Mesenchymal stem cell (in vitro differentiated cells and primary cell): ENCODE results near the gene FAM228B.

Experiments
- DNase-seq: peaks from one replicate; pipeline ENCODE4 v3.0.0-alpha.2; 2013
- H2AFZ ChIP-seq: one replicate; pipeline ENCODE4 v1.6.1; 2013; ENCODE audit warnings: low read depth, mild to moderate bottlenecking, control low read depth, inconsistent platforms, low read length, moderate library complexity
- H2AK5ac ChIP-seq: 2 replicates; pipeline ENCODE4 v1.6.1; 2013; ENCODE audit warnings: low read length, moderate library complexity, mild to moderate bottlenecking, inconsistent platforms; ENCODE audit not compliant: severe bottlenecking
- H2BK120ac ChIP-seq: one replicate; pipeline ENCODE4 v1.6.1; 2013; ENCODE audit warnings: low read depth, mild to moderate bottlenecking, inconsistent platforms, low read length, moderate library complexity
- H2BK12ac ChIP-seq, 2 experiments: one replicate each; pipeline ENCODE4 v1.6.1; 2013; ENCODE audit warnings: inconsistent platforms in 2 of 2, low read length in 2 of 2, mild to moderate bottlenecking in 2 of 2, moderate library complexity in 2 of 2, control low read depth in 1 of 2
- H2BK15ac ChIP-seq: one replicate; pipeline ENCODE4 v1.6.1; 2013; ENCODE audit warnings: mild to moderate bottlenecking, low read depth, inconsistent platforms; ENCODE audit not compliant: poor library complexity, severe bottlenecking
- H2BK5ac ChIP-seq: 2 replicates; pipeline ENCODE4 v1.6.1; 2013; ENCODE audit warnings: low read depth, mild to moderate bottlenecking, low read length, control low read depth, inconsistent platforms; ENCODE audit not compliant: poor library complexity, severe bottlenecking
- H3K14ac ChIP-seq, 2 experiments: one replicate each; pipeline ENCODE4 v1.6.1; 2013; ENCODE audit warnings: inconsistent platforms in 2 of 2, low read length in 2 of 2, control low read depth in 1 of 2, mild to moderate bottlenecking in 1 of 2, moderate library complexity in 1 of 2
- H3K18ac ChIP-seq, 2 experiments: one replicate each; pipeline ENCODE4 v1.6.1; 2013; ENCODE audit warnings: inconsistent platforms in 2 of 2, low read length in 2 of 2, control low read depth in 1 of 2, low read depth in 1 of 2, mild to moderate bottlenecking in 1 of 2
- H3K23ac ChIP-seq, 2 experiments: one replicate each; pipeline ENCODE4 v1.6.1; 2013; ENCODE audit warnings: inconsistent platforms in 2 of 2, low read length in 2 of 2, mild to moderate bottlenecking in 2 of 2, moderate library complexity in 2 of 2, control low read depth in 1 of 2
- H3K27ac ChIP-seq: 2 replicates; pipeline ENCODE4 v1.5.1; 2013; ENCODE audit warnings: mild to moderate bottlenecking, moderate library complexity, low read length, control low read depth, inconsistent platforms; ENCODE audit not compliant: poor library complexity, severe bottlenecking
- H3K27me3 ChIP-seq, 2 experiments: 2 replicates each; pipeline versions ENCODE4 v1.6.1 to v1.7.0; 2013; ENCODE audit warnings: low read length in 2 of 2, mild to moderate bottlenecking in 2 of 2, moderate library complexity in 2 of 2, control low read depth in 1 of 2, inconsistent platforms in 1 of 2; ENCODE audit not compliant: control insufficient read depth in 1 of 2, insufficient read depth in 1 of 2
- H3K36me3 ChIP-seq, 2 experiments: 2 replicates each; pipeline versions ENCODE4 v1.6.1 to v1.7.0; 2013; ENCODE audit warnings: low read length in 2 of 2, control low read depth in 1 of 2, inconsistent platforms in 1 of 2, low read depth in 1 of 2, mild to moderate bottlenecking in 1 of 2; ENCODE audit not compliant: insufficient read depth in 2 of 2, control insufficient read depth in 1 of 2
- H3K4ac ChIP-seq, 2 experiments: one replicate each; pipeline ENCODE4 v1.6.1; 2013; ENCODE audit warnings: inconsistent platforms in 2 of 2, low read length in 2 of 2, mild to moderate bottlenecking in 2 of 2, moderate library complexity in 2 of 2, control low read depth in 1 of 2, low read depth in 1 of 2
- H3K4me1 ChIP-seq: 2 replicates; pipeline ENCODE4 v1.6.1; 2013; ENCODE audit warnings: low read depth, low read length, control low read depth; ENCODE audit not compliant: control insufficient read depth, insufficient read depth
- H3K4me2 ChIP-seq: 2 replicates; pipeline ENCODE4 v1.6.1; 2013; ENCODE audit warnings: low read length, mild to moderate bottlenecking, inconsistent platforms; ENCODE audit not compliant: poor library complexity, severe bottlenecking
- H3K4me3 ChIP-seq, 2 experiments: 2 replicates each; pipeline versions ENCODE4 v1.5.1 to v1.7.0; 2013; ENCODE audit warnings: low read length in 2 of 2, mild to moderate bottlenecking in 2 of 2, control low read depth in 1 of 2, low read depth in 1 of 2; ENCODE audit not compliant: insufficient read depth in 1 of 2
- H3K79me1 ChIP-seq: replicated peaks from 2 replicates; pipeline ENCODE4 v1.6.1; 2013; ENCODE audit warnings: mild to moderate bottlenecking, control low read depth, low read length, inconsistent platforms; ENCODE audit not compliant: poor library complexity, severe bottlenecking
- H3K9ac ChIP-seq: 2 replicates; pipeline ENCODE4 v1.7.0; 2013; ENCODE audit warnings: mild to moderate bottlenecking, low read length, moderate library complexity
- H3K9me3 ChIP-seq: 2 replicates; pipeline ENCODE4 v1.7.0; 2013; ENCODE audit warnings: mild to moderate bottlenecking, low read length; ENCODE audit not compliant: control insufficient read depth
- H4K8ac ChIP-seq: one replicate; pipeline ENCODE4 v1.6.1; 2013; ENCODE audit warnings: inconsistent platforms, mild to moderate bottlenecking, low read length, moderate library complexity
- H4K91ac ChIP-seq: one replicate; pipeline ENCODE4 v1.6.1; 2013; ENCODE audit warnings: mild to moderate bottlenecking, low read length, inconsistent platforms
- WGBS: methylation state at CpG from one replicate; pipeline ENCODE4 v1.1.7; 2013; ENCODE audit warnings: mixed read lengths; 5-methylcytosine and 5-hydroxymethylcytosine counted together

FAM228B gene

GRCh38 chr2:24210723-24211122 is 87.5 kb downstream of the FAM228B start:
- 96% methylated on average over 21 of the region's 21 CpGs for WGBS
- H2BK5ac ChIP-seq, result no peak overlapping the region

GRCh38 chr2:24211408-24211807 is 88.1 kb downstream of the FAM228B start:
- Histone ChIP-seq H3K36me3 (peaks cover 50 to 71% of the 10 kb centered on the region in 2 experiments), H3K4me1 (peaks cover 13% of the 10 kb centered on the region), H3K4me2 (no peak overlapping the region), H3K14ac (no peak overlapping the region), H3K4ac (no peak overlapping the region), H3K9ac (no peak overlapping the region), H4K8ac (no peak overlapping the region), H3K27ac (no peak overlapping the region), H2BK12ac (no peak overlapping the region), H2BK15ac (no peak overlapping the region), H3K27me3 (no peaks in the 10 kb centered on the region), H2AK5ac (no peak overlapping the region), H3K4me3 (no peak overlapping the region), H3K18ac (no peak overlapping the region), H3K23ac (no peak overlapping the region), H2AFZ (no peak overlapping the region), H4K91ac (no peak overlapping the region), H3K79me1 (no peaks in the 10 kb centered on the region), H2BK120ac (no peak overlapping the region), H2BK5ac (no peak overlapping the region), H3K9me3 (no peaks in the 10 kb centered on the region)
- 77% methylated on average over 7 of the region's 7 CpGs for WGBS
- no peak for DNase-seq

More at GRCh38 chr2:24210723-24211122, 87.5 kb downstream of the FAM228B start:
- no peak for DNase-seq
- no peaks in the 10 kb centered on the region for H3K79me1 ChIP-seq
- no peak overlapping the region for H3K14ac ChIP-seq
- no peak overlapping the region for H3K4me2 ChIP-seq
- H3K4me3 ChIP-seq, result no peak overlapping the region
- peaks cover 19% of the 10 kb centered on the region for H3K4me1 ChIP-seq
- no peaks in the 10 kb centered on the region for H3K27me3 ChIP-seq
- H3K9me3 ChIP-seq, result no peaks in the 10 kb centered on the region
- no peak overlapping the region for H4K91ac ChIP-seq
- no peak overlapping the region for H3K9ac ChIP-seq
- no peak overlapping the region for H2BK15ac ChIP-seq
- H2BK120ac ChIP-seq, result no peak overlapping the region
- H3K36me3 ChIP-seq, result peaks cover 46 to 68% of the 10 kb centered on the region in 2 experiments
- no peak overlapping the region for H3K18ac ChIP-seq
- H3K23ac ChIP-seq, result no peak overlapping the region
- H4K8ac ChIP-seq, result no peak overlapping the region
- H3K27ac ChIP-seq, result no peak overlapping the region
- H2AK5ac ChIP-seq, result no peak overlapping the region
- no peak overlapping the region for H2BK12ac ChIP-seq
- no peak overlapping the region for H3K4ac ChIP-seq
- H2AFZ ChIP-seq, result no peak overlapping the region

- DNase-seq, result no peak
- peaks cover 23 to 63% of the 10 kb centered on the region in 2 experiments for H3K36me3 ChIP-seq
- no peak overlapping the region for H2BK5ac ChIP-seq
- no peak overlapping the region for H2BK12ac ChIP-seq
- H3K4me3 ChIP-seq, result no peak overlapping the region
- H2AK5ac ChIP-seq, result no peak overlapping the region
- H2BK15ac ChIP-seq, result no peak overlapping the region
- no peak overlapping the region for H3K4ac ChIP-seq
- H2BK120ac ChIP-seq, result no peak overlapping the region
- H3K14ac ChIP-seq, result no peak overlapping the region
- no peak overlapping the region for H4K8ac ChIP-seq
- H3K4me2 ChIP-seq, result no peak overlapping the region
- no peak overlapping the region for H4K91ac ChIP-seq
- WGBS, result 100% methylated on average over 3 of the region's 3 CpGs
- no peaks in the 10 kb centered on the region for H3K9me3 ChIP-seq
- peaks cover 6% of the 10 kb centered on the region for H3K4me1 ChIP-seq
- no peak overlapping the region for H3K23ac ChIP-seq
- H3K27me3 ChIP-seq, result no peaks in the 10 kb centered on the region
- no peak overlapping the region for H2AFZ ChIP-seq
- no peak overlapping the region for H3K27ac ChIP-seq
- no peak overlapping the region for H3K9ac ChIP-seq
- no peaks in the 10 kb centered on the region for H3K79me1 ChIP-seq
- no peak overlapping the region for H3K18ac ChIP-seq
Measured at GRCh38 chr2:24214880-24215279, 91.6 kb downstream of the FAM228B start.
